Hepatocyte (in vitro differentiated cells): ENCODE data around the gene GGNBP2.

Source experiments
- CTCF ChIP-seq: fragments of 200-600 bp; sonication (generic); IDR thresholded peaks from 2 replicates; pipeline ENCODE4 v1.5.1; 2016; ENCODE audit warnings: antibody characterized with exemption, mild to moderate bottlenecking; ENCODE audit not compliant: poor library complexity
- EZH2 ChIP-seq: fragments of 200-600 bp; sonication (generic); IDR thresholded peaks from 2 replicates; pipeline ENCODE4 v1.6.1; 2016; ENCODE audit warnings: antibody characterized with exemption, mild to moderate bottlenecking, borderline replicate concordance
- EZH2phosphoT487 ChIP-seq: fragments of 200-600 bp; sonication (generic); IDR thresholded peaks from one replicate; pipeline ENCODE4 v1.6.1; 2018; ENCODE audit warnings: antibody characterized with exemption, mild to moderate bottlenecking, low read depth, moderate library complexity; ENCODE audit not compliant: unreplicated experiment, severe bottlenecking

DNA sequence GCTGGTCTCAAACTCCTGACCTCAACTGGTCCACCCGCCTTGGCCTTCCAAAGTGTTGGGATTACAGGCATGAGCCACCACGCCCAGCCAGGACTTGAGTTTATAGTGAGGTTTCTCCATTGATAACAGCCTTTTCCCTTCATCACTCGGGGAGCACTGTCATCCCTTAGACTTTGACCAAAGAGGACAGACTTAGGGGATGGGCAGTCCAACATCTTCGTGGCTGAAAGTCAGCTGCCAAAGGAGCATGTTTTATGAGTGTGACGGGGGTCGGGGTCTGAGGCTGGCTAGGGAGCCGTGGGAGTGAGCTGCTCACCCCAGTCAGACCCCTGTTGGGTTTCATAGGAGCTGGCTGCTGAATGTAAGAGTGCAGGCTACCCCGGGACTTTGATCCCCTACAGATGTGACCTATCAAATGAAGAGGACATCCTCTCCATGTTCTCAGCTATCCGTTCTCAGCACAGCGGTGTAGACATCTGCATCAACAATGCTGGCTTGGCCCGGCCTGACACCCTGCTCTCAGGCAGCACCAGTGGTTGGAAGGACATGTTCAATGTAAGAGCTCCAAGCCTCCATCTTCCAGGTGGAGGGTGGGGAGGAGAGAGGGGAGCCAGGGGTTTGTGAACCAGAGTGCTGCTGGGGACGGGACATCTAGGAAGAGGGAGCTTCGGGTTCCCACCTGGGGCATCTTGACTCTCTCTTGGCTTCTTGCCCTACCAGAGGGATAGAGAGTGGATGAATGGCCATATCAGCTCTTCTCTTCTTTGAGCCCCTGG is 50.1 kb downstream of the GGNBP2 start:
- no peak for TF ChIP-seq CTCF
- TF ChIP-seq EZH2 = no peak
- TF ChIP-seq EZH2phosphoT487 = no peak
